ENCODE results near the gene RGS19. TPM values are rescaled to one million over a fixed set of nuclear protein-coding genes. Genes with fewer than 3 reads are reported as not detected.
"Not testable (repeated sequence)": the region's sequence is repeated elsewhere in the genome, so short reads cannot be mapped to it uniquely, and the experiment has no call there.

RGS19 gene
- total RNA-seq: 10 to 100 TPM; 23.4 to 63.9 TPM
- polyA plus RNA-seq (ENCODE audit: insufficient read length in 6 of 6): 10 to 100 TPM in 1 of 6 donors, 1 to 10 TPM in 5; 6.3 to 13.3 (median 8.3) TPM
- long read RNA-seq, donor 1, transcript RGS19-202 (6 exons, 1,593 nt): minor isoform, 5 of 23 reads
- long read RNA-seq, donor 1, transcript RGS19-201 (6 exons, 1,510 nt): major isoform, 6 of 23 reads
- long read RNA-seq, donor 1, partial matches to known transcripts: 12 of 23 reads
- long read RNA-seq, donor 1, other reads (novel, unspliced or antisense): 0 of 23 reads
- long read RNA-seq, donor 2, partial matches to known transcripts: 0 of 6 reads
- long read RNA-seq, donor 2, other reads (novel, unspliced or antisense): 0 of 6 reads
- long read RNA-seq, donor 3, partial matches to known transcripts: 0 of 5 reads
- long read RNA-seq, donor 3, other reads (novel, unspliced or antisense): 0 of 5 reads
- long read RNA-seq, donor 4, transcript RGS19-202 (6 exons, 1,593 nt): major isoform, 16 of 34 reads
- long read RNA-seq, donor 4, transcript RGS19-201 (6 exons, 1,510 nt): minor isoform, 9 of 34 reads
- long read RNA-seq, donor 4, partial matches to known transcripts: 4 of 34 reads
- long read RNA-seq, donor 4, other reads (novel, unspliced or antisense): 5 of 34 reads
- long read RNA-seq, donor 5, partial matches to known transcripts: 0 of 3 reads
- long read RNA-seq, donor 5, other reads (novel, unspliced or antisense): 0 of 3 reads
- long read RNA-seq, donor 6, partial matches to known transcripts: 0 of 3 reads
- long read RNA-seq, donor 6, other reads (novel, unspliced or antisense): 0 of 3 reads
- long read RNA-seq, donor 7, partial matches to known transcripts: 0 of 3 reads
- long read RNA-seq, donor 7, other reads (novel, unspliced or antisense): 0 of 3 reads
- long read RNA-seq, donor 8, partial matches to known transcripts: 7 of 9 reads
- long read RNA-seq, donor 8, other reads (novel, unspliced or antisense): 0 of 9 reads
- long read RNA-seq, donor 9: 0 reads
- long read RNA-seq, donor 10, transcript RGS19-202 (6 exons, 1,593 nt): major isoform, 53 of 146 reads
- long read RNA-seq, donor 10, transcript RGS19-201 (6 exons, 1,510 nt): minor isoform, 33 of 146 reads
- long read RNA-seq, donor 10, partial matches to known transcripts: 8 of 146 reads
- long read RNA-seq, donor 10, other reads (novel, unspliced or antisense): 49 of 146 reads
- long read RNA-seq, donor 11, transcript RGS19-202 (6 exons, 1,593 nt): major isoform, 8 of 12 reads
- long read RNA-seq, donor 11, partial matches to known transcripts: 0 of 12 reads
- long read RNA-seq, donor 11, other reads (novel, unspliced or antisense): 0 of 12 reads
- long read RNA-seq, donor 12, partial matches to known transcripts: 0 of 3 reads
- long read RNA-seq, donor 12, other reads (novel, unspliced or antisense): 0 of 3 reads

- Histone ChIP-seq H3K9me3 (no peaks in the 10 kb centered on the region), H3K4me1 (peaks cover 22 to 64% of the 10 kb centered on the region in 2 donors), H3K27me3 (peaks cover 8 to 17% of the 10 kb centered on the region in 2 donors), H3K36me3 (peaks cover 0 to 18% of the 10 kb centered on the region in 2 donors), H3K4me3 (peak within 1 kb of the TSS; percentile 69 to 92), H3K27ac (peak within 1 kb of the TSS; percentile 72 to 93)
- TF ChIP-seq CTCF (IDR thresholded peaks at IDR 0.05): peak in 1 of 2 donors; percentile 7
- peak; percentile 66 for ATAC-seq
- intact Hi-C loops (cut with DNase I): no loop called here
- peak; percentile 65 to 96 (median 88) for DNase-seq
These were observed at the start of gene RGS19 for GRCh38 chr20:64079273-64080012. Gene RGS19 (minus strand): TSS chr20:64079518. CDS start chr20:64076886, 2,632 bp downstream.

GRCh38 chr20:64123517-64123916 is 44.2 kb upstream of the RGS19 start:
- not testable (repeated sequence) for ATAC-seq, DNase-seq

GRCh38 chr20:64122927-64123326 is 43.6 kb upstream of the RGS19 start:
- H3K27ac ChIP-seq; H3K36me3 ChIP-seq; ATAC-seq; DNase-seq; H3K4me3 ChIP-seq; intact Hi-C loops (cut with DNase I); H3K9me3 ChIP-seq: not testable (repeated sequence)
- peaks cover 0 to 11% of the 10 kb centered on the region in 2 donors for H3K4me1 ChIP-seq
- H3K27me3 ChIP-seq: peaks cover 0 to 17% of the 10 kb centered on the region in 2 donors

More at GRCh38 chr20:64123517-64123916, 44.2 kb upstream of the RGS19 start:
- H3K27ac ChIP-seq; intact Hi-C loops (cut with DNase I); H3K36me3 ChIP-seq; H3K4me3 ChIP-seq; H3K9me3 ChIP-seq: not testable (repeated sequence)
- peaks cover 0 to 18% of the 10 kb centered on the region in 2 donors for H3K27me3 ChIP-seq
- H3K4me1 ChIP-seq: peaks cover 0 to 11% of the 10 kb centered on the region in 2 donors

GRCh38 chr20:64121586-64121985 is 42.3 kb upstream of the RGS19 start:
- ATAC-seq (no peak), DNase-seq (peak in 2 of 4 donors; percentile 4 to 30)
- H3K9me3 ChIP-seq: no peaks in the 10 kb centered on the region
- H3K36me3 ChIP-seq: no peaks in the 10 kb centered on the region
- no peak for TF ChIP-seq CTCF (IDR thresholded peaks at IDR 0.05)
- no peak overlapping the region for H3K27ac ChIP-seq
- intact Hi-C loops (cut with DNase I): no loop called here
- peaks cover 0 to 17% of the 10 kb centered on the region in 2 donors for H3K27me3 ChIP-seq
- H3K4me3 ChIP-seq: no peak overlapping the region
- peaks cover 0 to 11% of the 10 kb centered on the region in 2 donors for H3K4me1 ChIP-seq

- H3K36me3 ChIP-seq: no peaks in the 10 kb centered on the region
- no peak overlapping the region for H3K4me3 ChIP-seq
- H3K27me3 ChIP-seq: peaks cover 0 to 17% of the 10 kb centered on the region in 2 donors
- no peak for TF ChIP-seq CTCF (IDR thresholded peaks at IDR 0.05)
- ATAC-seq (no peak), DNase-seq (peak in 2 of 4 donors; percentile 29 to 47)
- H3K4me1 ChIP-seq: peaks cover 0 to 11% of the 10 kb centered on the region in 2 donors
- H3K9me3 ChIP-seq: no peaks in the 10 kb centered on the region
- no peak overlapping the region for H3K27ac ChIP-seq
- intact Hi-C loops (cut with DNase I): no loop called here
These were observed 40.5 kb upstream of the RGS19 start for GRCh38 chr20:64119681-64120341.

Data from left lung (tissue), 14 donors.